WTC11 (cell line): Measurements from ENCODE around the gene ZNF768. TPM values are rescaled to one million over a fixed set of nuclear protein-coding genes. Genes with fewer than 3 reads are reported as not detected.

Source experiments
- ATAC-seq: fragments of 200-7000 bp; cut with Tn5 transposase; 2 replicates; pipeline ENCODE4 v1.10.0; 2021; ENCODE audit warnings: mild to moderate bottlenecking, moderate library complexity
- CTCF ChIA-PET: fragments of 300-600 bp; sonication (Branson Sonifier 250); formaldehyde crosslinking; loops from one replicate; lab custom pipeline; 2021; ENCODE audit warnings: antibody characterized with exemption; lab: Charles Lee
- POLR2A ChIA-PET: fragments of 350-600 bp; sonication (Branson Sonifier 250); formaldehyde crosslinking; loops from one replicate; lab custom pipeline; 2021; ENCODE audit warnings: antibody characterized with exemption; lab: Charles Lee
- DNase-seq: peaks from one replicate; pipeline ENCODE4 v3.0.0; 2021; ENCODE audit warnings: low spot score
- H3K27ac Mint-ChIP-seq: 2 replicates; pipeline ENCODE4 v1.8.0; 2021; ENCODE audit warnings: mixed read lengths
- H3K27me3 Mint-ChIP-seq: 2 replicates; pipeline ENCODE4 v1.8.0; 2021; ENCODE audit warnings: low read depth, mild to moderate bottlenecking, moderate library complexity, mixed read lengths
- H3K36me3 Mint-ChIP-seq: 2 replicates; pipeline ENCODE4 v1.8.0; 2021; ENCODE audit warnings: mixed read lengths
- H3K4me1 Mint-ChIP-seq: 2 replicates; pipeline ENCODE4 v1.8.0; 2022; ENCODE audit warnings: mixed read lengths
- H3K4me3 Mint-ChIP-seq: 2 replicates; pipeline ENCODE4 v1.8.0; 2021; ENCODE audit warnings: mild to moderate bottlenecking, moderate library complexity, mixed read lengths
- H3K9me3 Mint-ChIP-seq: 2 replicates; pipeline ENCODE4 v1.8.0; 2021; ENCODE audit warnings: mixed read lengths
- ARID4B ChIP-seq: sonication (generic); formaldehyde crosslinking; IDR thresholded peaks from 2 replicates; pipeline ENCODE4 v1.8.0; 2023; ENCODE audit warnings: missing genetic modification reagents, mild to moderate bottlenecking, borderline replicate concordance
- ESRRA ChIP-seq: sonication (generic); formaldehyde crosslinking; IDR thresholded peaks from 2 replicates; pipeline ENCODE4 v1.8.1; 2022; ENCODE audit warnings: mild to moderate bottlenecking, missing genetic modification reagents, borderline replicate concordance
- GABPB1 ChIP-seq: sonication (generic); formaldehyde crosslinking; IDR thresholded peaks from 2 replicates; pipeline ENCODE4 v1.8.1; 2023; ENCODE audit warnings: mild to moderate bottlenecking, missing genetic modification reagents
- HMGA2 ChIP-seq: fragments of 250-450 bp; sonication (Bioruptor Pico); IDR thresholded peaks from 2 replicates; pipeline ENCODE4 v1.4.0; 2021; ENCODE audit warnings: mild to moderate bottlenecking, moderate library complexity
- HMGXB4 ChIP-seq: sonication (generic); formaldehyde crosslinking; IDR thresholded peaks from 2 replicates; pipeline ENCODE4 v1.8.1; 2023; ENCODE audit warnings: mild to moderate bottlenecking, moderate library complexity, missing genetic modification reagents
- MAX ChIP-seq: sonication (generic); formaldehyde crosslinking; IDR thresholded peaks from 2 replicates; pipeline ENCODE4 v1.8.0; 2022; ENCODE audit warnings: mild to moderate bottlenecking, missing genetic modification reagents
- MYBL2 ChIP-seq: sonication (generic); formaldehyde crosslinking; IDR thresholded peaks from 2 replicates; pipeline ENCODE4 v1.8.1; 2023; ENCODE audit warnings: mild to moderate bottlenecking, moderate library complexity, missing genetic modification reagents
- ZNF219 ChIP-seq: sonication (generic); formaldehyde crosslinking; IDR thresholded peaks from 2 replicates; pipeline ENCODE4 v1.8.0; 2023; ENCODE audit warnings: missing genetic modification reagents, mild to moderate bottlenecking, borderline replicate concordance
- ZNF232 ChIP-seq: sonication (generic); formaldehyde crosslinking; IDR thresholded peaks from 2 replicates; pipeline ENCODE4 v1.8.0; 2022; ENCODE audit warnings: mild to moderate bottlenecking, missing genetic modification reagents
- ZNF263 ChIP-seq: sonication (generic); formaldehyde crosslinking; IDR thresholded peaks from 2 replicates; pipeline ENCODE4 v1.8.1; 2022; ENCODE audit warnings: low read depth, mild to moderate bottlenecking, moderate library complexity, missing genetic modification reagents
- ZNF281 ChIP-seq: sonication (generic); formaldehyde crosslinking; IDR thresholded peaks from 2 replicates; pipeline ENCODE4 v1.8.0; 2023; ENCODE audit warnings: mild to moderate bottlenecking, missing genetic modification reagents
- total RNA-seq: library from RNA; stranded (reverse); gene quantifications from 3 replicates; pipeline ENCODE4 v1.2.3, GENCODE V29; 2021
- TF ChIP-seq, protein P1 (sequence below): fragments of 250-450 bp; sonication (Bioruptor Pico); IDR thresholded peaks from 2 replicates; pipeline ENCODE4 v1.9.0; 2021; ENCODE audit warnings: moderate library complexity, mild to moderate bottlenecking, inconsistent platforms, borderline replicate concordance
- TF ChIP-seq, protein P2 (sequence below): sonication (generic); formaldehyde crosslinking; IDR thresholded peaks from 2 replicates; pipeline ENCODE4 v1.8.1; 2022; ENCODE audit warnings: mild to moderate bottlenecking, moderate library complexity, missing genetic modification reagents
- TF ChIP-seq, protein P3 (sequence below): sonication (generic); formaldehyde crosslinking; IDR thresholded peaks from 2 replicates; pipeline ENCODE4 v1.8.0; 2022; ENCODE audit warnings: mild to moderate bottlenecking, missing genetic modification reagents
- TF ChIP-seq, protein P4 (sequence below): sonication (generic); formaldehyde crosslinking; IDR thresholded peaks from 2 replicates; pipeline ENCODE4 v1.8.1; 2023; ENCODE audit warnings: mild to moderate bottlenecking, missing genetic modification reagents

ZNF768 gene
- total RNA-seq, 1 experiment from 2014 or later = 35.9 TPM

DNA sequence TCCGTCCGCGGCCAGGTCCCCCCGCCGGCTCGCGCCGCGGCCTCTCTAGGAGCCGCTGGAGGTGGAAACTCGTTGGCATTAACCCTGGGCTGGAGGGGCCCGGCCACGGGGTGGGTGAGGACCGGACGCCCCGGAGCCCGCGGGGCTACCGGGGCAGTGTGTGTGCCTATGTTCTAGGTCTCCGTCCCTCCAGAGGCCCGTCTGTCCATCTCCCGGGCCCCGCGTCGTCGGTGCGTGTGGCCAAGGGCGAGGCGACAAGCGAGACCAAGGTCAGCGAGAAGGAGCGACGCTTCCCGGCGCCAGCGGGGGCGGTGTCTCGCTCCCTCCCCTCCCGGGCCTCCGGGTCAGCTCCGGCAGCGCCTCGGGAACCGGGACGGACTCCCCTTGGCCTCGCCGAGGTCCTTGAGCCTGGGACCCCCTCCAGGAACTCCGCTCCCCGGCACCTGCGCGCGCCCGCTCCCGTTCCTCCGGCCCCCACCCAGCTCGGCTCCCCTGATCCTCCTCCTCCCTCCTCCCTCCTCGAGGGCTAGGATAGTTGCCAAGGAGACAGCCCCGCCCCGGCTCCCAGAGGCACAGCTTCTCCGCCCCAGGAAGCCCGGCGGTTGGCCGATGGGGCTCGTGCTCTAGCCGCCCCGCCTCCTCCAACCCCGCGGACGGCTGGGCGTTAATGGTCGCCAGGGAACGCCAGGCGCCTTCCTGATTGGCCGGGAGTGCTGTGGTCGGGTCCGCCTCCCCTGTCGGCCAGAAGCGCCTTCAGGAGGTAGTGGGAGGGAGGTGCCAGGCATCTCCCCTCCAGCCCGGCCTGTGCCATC, 663 bp upstream of the ZNF768 start (continued):
- TF ChIP-seq ARID4B (CRISPR knock-in tag) (peak; percentile 76; the same call in 1 of the 2 replicates), GABPB1 (CRISPR knock-in tag) (peak; percentile 36; the same call in 1 of the 2 replicates), MYBL2 (0 out of 2 replicates have a peak, but pooled peaks have one; percentile 26), MAX (no peak; the same call in none of the 2 replicates), ZNF219 (CRISPR knock-in tag) (no peak), ESRRA (CRISPR knock-in tag) (peak; percentile 68; the same call in 1 of the 2 replicates), HMGA2 (no peak), ZNF232 (CRISPR knock-in tag) (peak; percentile 70; the same call in 1 of the 2 replicates), HMGXB4 (peak; percentile 70; the same call in 1 of the 2 replicates)
- TF ChIP-seq, protein P1, sequence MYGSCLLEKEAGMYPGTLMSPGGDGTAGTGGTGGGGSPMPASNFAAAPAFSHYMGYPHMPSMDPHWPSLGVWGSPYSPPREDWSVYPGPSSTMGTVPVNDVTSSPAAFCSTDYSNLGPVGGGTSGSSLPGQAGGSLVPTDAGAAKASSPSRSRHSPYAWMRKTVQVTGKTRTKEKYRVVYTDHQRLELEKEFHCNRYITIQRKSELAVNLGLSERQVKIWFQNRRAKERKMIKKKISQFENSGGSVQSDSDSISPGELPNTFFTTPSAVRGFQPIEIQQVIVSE = no peak
- TF ChIP-seq, protein P2, sequence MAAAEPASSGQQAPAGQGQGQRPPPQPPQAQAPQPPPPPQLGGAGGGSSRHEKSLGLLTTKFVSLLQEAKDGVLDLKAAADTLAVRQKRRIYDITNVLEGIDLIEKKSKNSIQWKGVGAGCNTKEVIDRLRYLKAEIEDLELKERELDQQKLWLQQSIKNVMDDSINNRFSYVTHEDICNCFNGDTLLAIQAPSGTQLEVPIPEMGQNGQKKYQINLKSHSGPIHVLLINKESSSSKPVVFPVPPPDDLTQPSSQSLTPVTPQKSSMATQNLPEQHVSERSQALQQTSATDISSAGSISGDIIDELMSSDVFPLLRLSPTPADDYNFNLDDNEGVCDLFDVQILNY (CRISPR knock-in tag) = peak; percentile 51; the same call in 1 of the 2 replicates
- TF ChIP-seq, protein P3, sequence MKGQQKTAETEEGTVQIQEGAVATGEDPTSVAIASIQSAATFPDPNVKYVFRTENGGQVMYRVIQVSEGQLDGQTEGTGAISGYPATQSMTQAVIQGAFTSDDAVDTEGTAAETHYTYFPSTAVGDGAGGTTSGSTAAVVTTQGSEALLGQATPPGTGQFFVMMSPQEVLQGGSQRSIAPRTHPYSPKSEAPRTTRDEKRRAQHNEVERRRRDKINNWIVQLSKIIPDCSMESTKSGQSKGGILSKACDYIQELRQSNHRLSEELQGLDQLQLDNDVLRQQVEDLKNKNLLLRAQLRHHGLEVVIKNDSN = 0 out of 2 replicates have a peak, but pooled peaks have one; percentile 46
- TF ChIP-seq, all 79 proteins: peak for 14

GRCh38 chr16:30525844-30526136, 576 bp downstream of the ZNF768 start:
- peak overlapping the region; percentile 73 for H3K4me3 Mint-ChIP-seq
- ATAC-seq (no peak), DNase-seq (no peak)
- CTCF ChIA-PET = interaction anchor here (1.0 to 2.2 kb wide), 2 partner anchors 90 to 96 kb away, joined by 3 to 12 read pairs; partner anchors contain the start of gene DCTPP1
- H3K9me3 Mint-ChIP-seq = no peaks in the 10 kb centered on the region
- POLR2A ChIA-PET = no interaction called here
- TF ChIP-seq, protein P4, sequence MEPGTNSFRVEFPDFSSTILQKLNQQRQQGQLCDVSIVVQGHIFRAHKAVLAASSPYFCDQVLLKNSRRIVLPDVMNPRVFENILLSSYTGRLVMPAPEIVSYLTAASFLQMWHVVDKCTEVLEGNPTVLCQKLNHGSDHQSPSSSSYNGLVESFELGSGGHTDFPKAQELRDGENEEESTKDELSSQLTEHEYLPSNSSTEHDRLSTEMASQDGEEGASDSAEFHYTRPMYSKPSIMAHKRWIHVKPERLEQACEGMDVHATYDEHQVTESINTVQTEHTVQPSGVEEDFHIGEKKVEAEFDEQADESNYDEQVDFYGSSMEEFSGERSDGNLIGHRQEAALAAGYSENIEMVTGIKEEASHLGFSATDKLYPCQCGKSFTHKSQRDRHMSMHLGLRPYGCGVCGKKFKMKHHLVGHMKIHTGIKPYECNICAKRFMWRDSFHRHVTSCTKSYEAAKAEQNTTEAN (CRISPR knock-in tag) = peak; percentile 22; the same call in 1 of the 2 replicates
- TF ChIP-seq ZNF263 (CRISPR knock-in tag) = no peak
- TF ChIP-seq ZNF281 (CRISPR knock-in tag) = no peak
- H3K4me1 Mint-ChIP-seq = peaks cover 16% of the 10 kb centered on the region
- peak overlapping the region; percentile 67; the same call in 1 of the 2 replicates for H3K27ac Mint-ChIP-seq
- H3K27me3 Mint-ChIP-seq = no peaks in the 10 kb centered on the region
- 0 out of 2 replicates have a peak, but pooled peaks cover 4% of the 10 kb centered on the region for H3K36me3 Mint-ChIP-seq
